Loucy (cell line): ENCODE results near the gene PSD2.

ENCODE experiments used
- EZH2phosphoT487 ChIP-seq: fragments of 200-600 bp; IDR thresholded peaks from 2 replicates; pipeline ENCODE4 v1.6.1; 2018; ENCODE audit warnings: antibody characterized with exemption, mild to moderate bottlenecking, moderate library complexity, borderline replicate concordance
- TF ChIP-seq, protein P1 (sequence below): fragments of 200-600 bp; sonication (generic); conservative IDR thresholded peaks from 2 replicates; pipeline ENCODE4 v1.5.1; 2014; ENCODE audit warnings: mild to moderate bottlenecking, antibody characterized with exemption, low read length

DNA sequence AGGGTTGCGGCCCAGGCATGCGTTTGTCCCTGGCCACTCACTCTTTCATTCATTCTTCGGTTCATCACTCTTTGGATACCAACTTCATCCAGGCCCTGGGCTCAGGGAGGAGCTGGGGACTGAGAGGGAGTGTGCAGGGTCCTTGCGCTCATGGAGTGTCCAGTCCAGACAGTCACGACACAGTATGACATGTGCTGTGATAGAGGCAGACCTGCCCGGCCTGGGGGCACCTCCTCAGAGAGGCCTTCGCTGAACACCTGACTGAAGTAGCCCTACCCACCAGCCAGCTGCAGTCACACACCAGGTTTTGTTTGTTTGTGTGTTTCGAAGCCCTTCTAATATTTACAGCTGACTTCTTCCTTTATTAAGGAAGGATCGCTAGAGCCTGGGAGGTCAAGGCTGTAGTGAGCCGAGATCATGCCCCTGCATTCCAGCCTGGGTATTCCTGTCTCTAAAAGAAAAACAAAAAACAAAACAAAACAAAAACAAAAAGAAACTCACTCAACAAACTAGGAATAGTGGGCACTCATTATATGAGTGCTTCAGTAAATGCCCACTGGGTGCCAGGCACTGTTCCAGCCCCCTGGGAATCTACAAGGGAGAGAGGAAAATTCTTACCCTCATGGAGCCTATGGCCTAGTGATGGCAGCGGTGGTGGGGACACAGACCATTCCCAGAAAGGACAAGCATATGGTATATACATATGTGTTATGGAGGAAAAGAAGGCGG, 6.3 kb upstream of the PSD2 start:
- TF ChIP-seq, protein P1, sequence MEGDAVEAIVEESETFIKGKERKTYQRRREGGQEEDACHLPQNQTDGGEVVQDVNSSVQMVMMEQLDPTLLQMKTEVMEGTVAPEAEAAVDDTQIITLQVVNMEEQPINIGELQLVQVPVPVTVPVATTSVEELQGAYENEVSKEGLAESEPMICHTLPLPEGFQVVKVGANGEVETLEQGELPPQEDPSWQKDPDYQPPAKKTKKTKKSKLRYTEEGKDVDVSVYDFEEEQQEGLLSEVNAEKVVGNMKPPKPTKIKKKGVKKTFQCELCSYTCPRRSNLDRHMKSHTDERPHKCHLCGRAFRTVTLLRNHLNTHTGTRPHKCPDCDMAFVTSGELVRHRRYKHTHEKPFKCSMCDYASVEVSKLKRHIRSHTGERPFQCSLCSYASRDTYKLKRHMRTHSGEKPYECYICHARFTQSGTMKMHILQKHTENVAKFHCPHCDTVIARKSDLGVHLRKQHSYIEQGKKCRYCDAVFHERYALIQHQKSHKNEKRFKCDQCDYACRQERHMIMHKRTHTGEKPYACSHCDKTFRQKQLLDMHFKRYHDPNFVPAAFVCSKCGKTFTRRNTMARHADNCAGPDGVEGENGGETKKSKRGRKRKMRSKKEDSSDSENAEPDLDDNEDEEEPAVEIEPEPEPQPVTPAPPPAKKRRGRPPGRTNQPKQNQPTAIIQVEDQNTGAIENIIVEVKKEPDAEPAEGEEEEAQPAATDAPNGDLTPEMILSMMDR, result no peak
- TF ChIP-seq EZH2phosphoT487, result no peak
